ENCODE results near the gene PNPLA7.
"Not testable (repeated sequence)": the region's sequence is repeated elsewhere in the genome, so short reads cannot be mapped to it uniquely, and the experiment has no call there.

Gene PNPLA7

DNA sequence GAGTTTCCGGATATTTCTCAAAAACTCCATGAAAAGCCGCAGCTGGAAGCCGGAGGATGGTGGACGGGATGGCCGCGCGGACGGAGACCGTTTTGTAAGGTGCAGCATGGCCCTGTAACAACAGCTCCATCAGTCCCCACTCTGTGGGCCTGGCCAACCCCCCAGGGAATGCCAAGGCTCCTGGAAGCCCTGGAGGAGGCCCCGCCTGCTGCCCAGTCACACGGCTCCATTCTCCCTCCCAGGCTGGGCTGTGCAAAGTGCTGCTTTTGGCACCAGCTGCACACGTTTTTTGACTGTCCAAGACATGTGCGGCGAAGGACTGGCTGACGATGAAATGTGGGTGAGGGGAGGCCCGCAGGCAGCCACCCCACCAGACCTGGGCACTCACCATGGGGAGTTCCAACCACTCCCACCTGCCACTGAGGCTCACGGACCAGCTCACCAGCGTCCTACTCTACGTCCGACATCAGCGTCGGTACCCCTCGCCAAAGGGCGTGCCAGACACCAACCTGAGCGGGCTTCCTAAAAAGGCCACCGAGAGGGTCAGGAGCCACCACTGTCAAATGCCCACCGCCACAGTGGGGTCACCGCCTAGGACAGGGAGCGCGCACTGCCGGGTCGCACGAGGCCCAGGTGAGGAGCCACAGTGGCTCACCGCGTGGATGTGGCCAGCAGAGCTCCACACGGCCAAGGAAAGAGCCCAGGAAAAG is 27.3 kb downstream of the PNPLA7 start:
- TF ChIP-seq, protein P1, sequence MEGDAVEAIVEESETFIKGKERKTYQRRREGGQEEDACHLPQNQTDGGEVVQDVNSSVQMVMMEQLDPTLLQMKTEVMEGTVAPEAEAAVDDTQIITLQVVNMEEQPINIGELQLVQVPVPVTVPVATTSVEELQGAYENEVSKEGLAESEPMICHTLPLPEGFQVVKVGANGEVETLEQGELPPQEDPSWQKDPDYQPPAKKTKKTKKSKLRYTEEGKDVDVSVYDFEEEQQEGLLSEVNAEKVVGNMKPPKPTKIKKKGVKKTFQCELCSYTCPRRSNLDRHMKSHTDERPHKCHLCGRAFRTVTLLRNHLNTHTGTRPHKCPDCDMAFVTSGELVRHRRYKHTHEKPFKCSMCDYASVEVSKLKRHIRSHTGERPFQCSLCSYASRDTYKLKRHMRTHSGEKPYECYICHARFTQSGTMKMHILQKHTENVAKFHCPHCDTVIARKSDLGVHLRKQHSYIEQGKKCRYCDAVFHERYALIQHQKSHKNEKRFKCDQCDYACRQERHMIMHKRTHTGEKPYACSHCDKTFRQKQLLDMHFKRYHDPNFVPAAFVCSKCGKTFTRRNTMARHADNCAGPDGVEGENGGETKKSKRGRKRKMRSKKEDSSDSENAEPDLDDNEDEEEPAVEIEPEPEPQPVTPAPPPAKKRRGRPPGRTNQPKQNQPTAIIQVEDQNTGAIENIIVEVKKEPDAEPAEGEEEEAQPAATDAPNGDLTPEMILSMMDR (IDR thresholded peaks at IDR 0.05; ENCODE audit: low read depth, low read length), result no peak
- DNase-seq (ENCODE audit: extremely low read depth, low read depth), result no peak

- DNase-seq (ENCODE audit: extremely low read depth, low read depth), result no peak
- TF ChIP-seq, protein P1 (IDR thresholded peaks at IDR 0.05; ENCODE audit: low read depth, low read length), result no peak
Measured at GRCh38 chr9:137521405-137521985, 28.7 kb downstream of the PNPLA7 start.

DNA sequence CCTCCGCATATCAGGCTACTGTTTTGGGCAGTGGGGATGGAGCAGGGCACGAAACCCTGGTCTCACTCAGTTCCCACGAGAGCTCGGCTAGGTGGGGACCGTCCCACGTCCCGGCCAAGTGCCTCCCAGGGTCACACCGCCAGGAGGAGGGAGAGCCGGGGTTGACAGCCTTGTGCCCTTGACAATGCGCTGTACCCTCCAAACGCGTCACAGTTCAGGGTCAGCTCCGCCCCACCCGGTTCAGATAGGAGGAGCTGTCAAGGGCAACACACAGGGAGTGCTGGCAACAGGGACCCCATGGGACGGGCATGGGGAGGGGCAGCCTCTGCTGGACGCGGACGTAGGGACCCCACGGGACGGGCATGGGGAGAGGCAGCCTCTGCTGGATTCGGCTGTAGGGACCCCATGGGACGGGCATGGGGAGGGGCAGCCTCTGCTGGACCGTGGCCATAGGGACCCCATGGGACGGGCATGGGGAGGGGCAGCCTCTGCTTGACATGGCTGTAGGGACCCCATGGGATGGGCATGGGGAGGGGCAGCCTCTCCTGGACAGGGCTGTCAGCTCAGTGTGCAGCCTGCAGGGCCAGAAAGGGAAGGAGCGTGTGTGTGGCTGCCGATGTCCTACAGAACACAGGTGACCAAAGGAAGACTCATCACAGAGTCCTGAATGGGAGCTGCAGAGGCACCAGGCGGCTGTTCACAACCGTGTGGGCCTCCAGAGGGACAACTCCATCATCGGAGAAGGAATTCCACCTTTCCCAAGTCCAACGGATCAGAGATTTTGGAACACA is 29.4 kb downstream of the PNPLA7 start:
- TF ChIP-seq, protein P1 (IDR thresholded peaks at IDR 0.05; ENCODE audit: low read depth, low read length), result no peak
- DNase-seq (ENCODE audit: extremely low read depth, low read depth), result no peak

DNA sequence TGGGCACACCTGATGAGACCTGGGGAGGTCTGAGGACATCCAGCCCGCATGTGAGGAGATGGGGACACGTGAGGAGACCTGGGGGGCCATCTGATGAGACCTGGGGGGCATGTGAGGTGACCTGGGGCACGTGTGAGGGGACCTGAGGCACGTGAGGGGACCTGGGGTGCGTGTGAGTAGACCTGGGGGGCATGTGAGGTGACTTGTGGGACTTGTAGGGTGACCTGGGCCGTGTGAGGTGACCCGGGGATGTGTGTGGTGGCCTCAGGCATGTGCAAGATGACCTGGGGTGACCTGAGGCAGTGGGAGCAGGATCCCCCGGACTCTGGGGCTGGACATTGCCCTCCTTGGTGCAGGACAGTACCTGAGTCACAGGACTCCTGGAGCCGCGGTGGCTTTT is 30.6 kb downstream of the PNPLA7 start:
- TF ChIP-seq, protein P1 (IDR thresholded peaks at IDR 0.05; ENCODE audit: low read depth, low read length), result no peak
- no peak for DNase-seq (ENCODE audit: extremely low read depth, low read depth)

DNA sequence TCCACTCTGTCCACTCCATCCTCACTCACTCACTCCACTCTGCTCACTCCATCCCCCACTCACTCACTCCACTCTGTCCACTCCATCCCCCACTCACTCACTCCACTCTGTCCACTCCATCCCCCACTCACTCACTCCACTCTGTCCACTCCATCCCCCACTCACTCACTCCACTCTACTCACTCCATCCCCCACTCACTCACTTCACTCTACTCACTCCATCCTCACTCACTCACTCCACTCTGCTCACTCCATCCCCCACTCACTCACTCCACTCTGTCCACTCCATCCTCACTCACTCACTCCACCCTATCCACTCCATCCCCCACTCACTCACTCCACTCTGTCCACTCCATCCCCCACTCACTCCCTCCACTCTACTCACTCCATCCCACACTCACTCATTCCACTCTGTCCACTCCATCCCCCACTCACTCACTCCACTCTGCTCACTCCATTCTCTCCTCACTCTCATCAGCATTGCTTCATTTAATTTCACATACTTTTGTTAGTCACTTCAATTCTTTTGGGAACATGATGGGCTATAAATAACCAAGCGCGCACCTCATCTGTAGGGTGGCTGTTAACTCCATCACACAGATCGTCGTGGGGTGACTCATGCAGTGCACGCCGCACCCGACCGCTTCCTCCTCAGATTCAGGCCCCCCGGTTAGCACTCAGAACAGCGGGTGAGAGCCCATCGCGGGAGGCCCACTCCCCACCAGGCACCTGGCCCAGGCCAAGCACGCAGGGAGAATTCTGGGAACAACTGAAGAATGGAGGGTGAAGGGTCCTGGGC is 31.3 kb downstream of the PNPLA7 start:
- not testable (repeated sequence) for DNase-seq (ENCODE audit: extremely low read depth, low read depth)

- no peak for DNase-seq (ENCODE audit: extremely low read depth, low read depth)
- TF ChIP-seq, protein P1 (IDR thresholded peaks at IDR 0.05; ENCODE audit: low read depth, low read length), result no peak
Measured at GRCh38 chr9:137516144-137516917, 33.9 kb downstream of the PNPLA7 start.

GRCh38 chr9:137515338-137515724 is 34.9 kb downstream of the PNPLA7 start:
- TF ChIP-seq, protein P1 (IDR thresholded peaks at IDR 0.05; ENCODE audit: low read depth, low read length), result no peak
- no peak for DNase-seq (ENCODE audit: extremely low read depth, low read depth)

All from AG09319 (cell line).